GM21619 (cell line): ENCODE data around the gene ST8SIA4.

ENCODE experiments used
- ATAC-seq: cut with Tn5 transposase; IDR thresholded peaks from one replicate; pipeline ENCODE4 v1.9.1; 2021; ENCODE audit not compliant: unreplicated experiment

Gene ST8SIA4

DNA sequence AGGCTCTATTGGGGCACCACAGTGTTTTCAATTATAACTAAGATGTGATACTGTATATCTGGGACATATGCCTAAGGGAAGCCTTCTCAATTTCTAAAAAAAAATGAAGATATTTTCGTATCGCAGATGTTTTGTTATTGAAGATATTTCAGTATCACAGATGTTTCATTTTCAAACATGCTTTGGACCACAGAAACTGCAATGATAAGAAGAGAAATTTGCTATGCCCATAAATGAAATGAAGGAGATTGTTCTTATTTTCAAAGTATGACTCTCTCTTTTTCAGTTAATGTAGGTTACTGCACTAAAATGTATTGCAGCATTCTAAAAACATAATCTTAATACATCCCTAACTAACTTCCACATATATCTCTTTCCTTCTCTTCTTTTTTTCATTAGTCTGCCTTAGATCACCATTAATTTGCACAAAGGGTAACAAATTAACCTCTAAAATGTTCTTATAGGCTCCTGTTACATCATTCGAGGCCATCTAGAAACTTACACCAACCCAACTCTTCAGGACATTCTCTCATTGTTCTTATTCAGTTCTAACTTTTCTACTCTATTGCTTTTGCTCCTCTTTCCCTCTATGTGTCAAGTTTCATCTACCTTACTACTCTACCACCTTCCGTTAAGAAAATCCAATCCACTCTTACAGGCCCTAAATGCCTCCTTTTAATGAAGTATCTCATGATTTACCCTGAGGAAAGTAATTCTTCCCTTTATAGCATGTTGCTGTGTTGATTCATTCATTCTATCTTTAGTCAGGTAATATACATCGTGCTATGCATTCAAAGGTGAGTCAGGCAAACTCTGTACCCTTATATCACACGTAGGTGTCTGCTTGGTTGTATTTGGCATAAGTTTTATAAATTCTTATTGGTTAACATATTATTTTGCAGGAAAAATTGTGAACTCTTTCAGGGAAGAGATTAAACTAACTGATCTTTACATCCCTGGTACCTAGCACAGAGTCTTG, 70.5 kb downstream of the ST8SIA4 start:
- ATAC-seq = no peak

DNA sequence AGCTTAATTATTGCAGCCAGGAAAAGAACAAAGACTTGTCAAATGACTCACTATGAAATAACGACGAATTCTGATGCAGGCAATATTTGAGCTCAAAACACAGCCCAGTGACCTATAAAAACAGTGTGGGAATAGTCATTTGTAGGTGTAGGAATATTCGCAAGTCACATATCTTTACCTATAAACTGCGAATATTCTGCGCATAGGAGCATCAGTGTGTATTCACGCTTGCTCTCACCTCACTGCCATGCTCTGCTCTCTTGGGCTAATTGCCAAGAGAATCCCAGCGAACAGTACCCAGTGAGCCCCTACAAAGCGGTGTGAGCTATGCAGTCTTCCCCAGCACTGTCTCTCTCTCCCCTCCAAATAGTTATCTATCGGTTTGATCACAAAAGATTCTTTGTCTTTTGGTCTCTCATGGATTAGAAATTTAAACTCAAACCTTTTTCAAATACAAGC, 74.2 kb downstream of the ST8SIA4 start:
- no peak for ATAC-seq

DNA sequence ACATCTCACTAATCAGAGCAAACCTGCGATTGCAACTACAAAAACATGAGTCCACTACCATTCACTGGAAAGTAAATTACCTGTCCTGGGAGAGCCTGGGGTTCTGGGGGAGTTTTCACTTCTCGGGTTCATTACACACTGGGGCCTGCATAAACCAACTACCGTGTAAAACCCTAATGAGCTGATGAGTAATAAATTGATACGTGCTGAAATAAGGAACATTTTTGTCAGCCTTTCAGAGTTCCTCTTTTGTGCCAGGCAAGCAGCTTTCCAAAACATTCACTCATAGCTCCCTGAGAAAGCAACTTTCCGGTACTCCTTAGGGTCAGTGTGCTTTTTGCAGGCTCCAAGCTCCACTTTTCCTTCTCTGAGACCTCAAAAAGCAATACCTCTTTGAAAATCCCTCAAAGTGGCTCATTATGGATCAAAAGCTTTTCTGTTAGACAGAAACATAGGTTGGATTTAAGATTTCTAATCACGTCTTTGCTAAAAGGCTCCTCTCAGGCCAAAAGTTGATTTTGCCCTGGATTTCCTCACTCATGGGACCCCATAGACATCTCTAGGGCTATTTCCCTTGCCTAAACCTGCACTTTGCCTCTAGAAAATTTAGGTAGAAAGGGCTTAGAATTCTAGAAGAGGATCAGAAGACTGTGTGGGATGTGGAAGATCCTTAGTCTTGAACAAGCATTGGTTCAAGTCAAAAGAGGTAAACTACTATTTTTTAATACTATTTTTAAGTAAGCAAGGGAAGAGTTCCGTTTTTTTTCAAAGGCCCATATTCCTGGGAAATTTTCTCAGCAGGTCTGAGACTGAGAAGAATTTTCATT, 74.8 kb downstream of the ST8SIA4 start:
- ATAC-seq = peak; percentile 78

DNA sequence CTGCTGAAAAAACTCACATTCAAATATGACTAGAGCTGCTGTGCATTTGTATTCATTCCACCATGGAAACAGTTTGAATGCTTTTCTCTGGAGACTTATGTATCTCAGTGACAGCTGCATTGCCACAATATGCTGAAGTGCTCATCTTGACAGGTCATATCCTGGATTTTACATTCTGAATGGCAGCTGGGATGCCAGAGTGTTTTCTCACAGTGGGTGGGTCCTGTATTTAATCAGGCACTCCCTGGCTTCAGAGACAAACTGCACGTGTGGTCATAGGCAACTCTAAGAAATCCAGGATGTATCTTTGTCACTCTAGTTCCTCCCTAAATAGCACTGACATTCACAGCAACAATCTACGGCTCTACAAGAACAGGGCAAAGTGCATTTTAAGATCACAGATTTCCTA, 75.6 kb downstream of the ST8SIA4 start:
- peak; percentile 13 for ATAC-seq

DNA sequence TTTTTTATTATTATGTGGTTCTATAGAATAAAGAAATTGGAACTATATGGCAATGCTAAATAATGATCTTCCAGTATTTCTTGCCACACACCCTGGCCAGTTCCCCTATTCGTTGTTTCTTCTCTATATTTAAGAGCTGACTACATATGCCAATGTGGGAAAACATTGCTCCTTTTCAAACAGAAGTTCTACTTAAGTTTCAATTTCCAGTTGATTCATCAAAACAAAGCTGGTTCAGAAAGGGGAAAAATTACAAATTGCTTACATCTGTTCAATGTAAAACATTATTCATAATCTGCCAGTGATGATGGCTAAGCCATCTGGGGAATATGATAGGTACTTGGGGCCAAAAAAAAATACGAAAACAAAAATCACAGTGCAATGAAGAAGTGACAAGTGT, 76.9 kb downstream of the ST8SIA4 start:
- peak; percentile 31 for ATAC-seq

DNA sequence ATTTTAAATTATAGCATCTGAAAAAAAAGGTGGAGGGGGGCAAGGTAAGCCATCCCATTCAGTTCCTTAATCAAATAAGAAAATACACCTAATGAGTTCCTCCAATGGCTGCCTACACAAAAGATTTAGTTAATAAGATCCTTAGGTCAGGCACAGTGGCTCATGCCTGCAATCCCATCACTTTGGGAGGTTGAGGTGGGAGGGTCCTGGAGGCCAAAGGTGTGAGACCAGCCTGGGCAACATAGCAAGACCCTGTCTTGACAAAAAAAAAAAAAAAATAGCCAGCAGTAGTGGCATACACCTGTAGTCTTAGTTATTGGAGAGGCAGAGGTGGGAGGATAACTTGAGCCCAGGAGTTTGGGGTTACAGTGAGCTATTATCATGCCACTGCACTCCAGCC, 78.4 kb downstream of the ST8SIA4 start:
- no peak for ATAC-seq

DNA sequence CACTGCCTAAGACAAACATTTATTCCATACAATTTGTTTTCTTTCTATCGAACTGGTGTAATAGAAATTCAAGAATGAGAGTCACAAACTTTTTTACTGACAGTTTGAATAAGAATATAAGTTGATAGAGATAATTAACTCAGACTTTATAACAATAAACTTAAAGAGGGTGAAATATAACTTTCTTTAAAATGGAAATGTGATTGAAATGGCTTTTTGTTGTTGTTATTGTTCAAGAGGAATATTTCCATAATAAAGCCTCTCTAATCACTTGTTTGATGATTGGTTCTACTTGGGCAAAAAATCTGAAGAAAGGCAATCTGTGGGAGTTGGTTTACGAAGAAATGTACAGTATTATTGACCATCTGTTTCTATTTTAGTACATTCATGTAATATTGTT, 79.3 kb downstream of the ST8SIA4 start:
- ATAC-seq = no peak

DNA sequence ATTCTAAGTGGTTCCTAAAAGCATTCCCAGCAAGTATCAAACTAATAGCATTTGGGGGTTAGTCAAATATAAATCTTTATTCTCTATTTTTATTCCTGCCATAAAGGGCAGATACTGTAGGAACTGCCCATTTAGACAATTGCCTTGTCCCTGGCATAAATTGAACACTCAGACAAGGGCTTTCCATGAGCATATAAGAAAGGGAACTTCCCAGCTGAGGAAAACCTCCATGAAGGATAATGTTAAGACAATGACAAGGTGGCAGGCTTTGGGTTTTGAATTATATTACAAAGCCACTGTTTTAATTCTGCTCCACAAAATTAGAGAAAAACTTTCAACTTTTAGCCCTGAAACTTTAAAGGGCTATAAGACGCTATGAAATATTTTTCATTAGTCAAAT, 81.3 kb downstream of the ST8SIA4 start:
- no peak for ATAC-seq

DNA sequence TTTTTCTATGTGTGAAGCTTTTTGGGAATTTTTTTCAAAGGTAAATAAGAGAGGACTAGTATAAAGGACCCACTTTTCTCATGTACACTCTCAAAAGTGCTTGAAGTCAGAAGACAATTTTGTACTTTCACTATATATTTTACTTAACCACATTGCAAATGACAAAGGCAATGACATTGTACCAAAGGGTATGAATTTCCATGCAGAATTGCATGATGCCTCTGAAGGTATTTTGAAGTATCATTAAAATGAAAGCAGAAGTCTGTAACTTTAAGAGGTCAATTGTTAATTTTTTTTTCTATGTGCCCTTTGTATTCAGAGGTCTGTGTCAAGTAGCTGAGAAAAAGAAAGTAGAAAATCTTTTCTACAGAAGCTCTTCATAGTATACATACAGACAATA, 84.7 kb downstream of the ST8SIA4 start:
- peak; percentile 57 for ATAC-seq

DNA sequence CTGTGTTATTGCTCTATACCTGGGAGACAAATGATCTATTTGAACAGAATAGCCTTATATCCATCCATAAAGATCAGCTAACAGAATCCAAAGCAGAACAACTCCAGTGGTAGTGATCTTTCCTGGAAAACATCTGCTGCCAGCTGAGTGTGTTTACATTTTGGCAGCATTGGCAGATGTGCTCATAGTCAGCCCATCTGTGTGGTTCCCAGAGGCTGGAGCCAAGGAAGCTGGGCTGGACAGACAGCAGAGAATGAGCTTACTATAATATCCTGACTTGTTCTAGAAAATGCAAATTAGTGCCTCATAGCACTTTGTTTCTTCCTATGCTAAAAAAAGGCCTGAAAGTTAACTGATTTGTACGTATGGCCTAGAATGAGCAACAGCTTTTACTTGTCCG, 99.7 kb downstream of the ST8SIA4 start:
- no peak for ATAC-seq

DNA sequence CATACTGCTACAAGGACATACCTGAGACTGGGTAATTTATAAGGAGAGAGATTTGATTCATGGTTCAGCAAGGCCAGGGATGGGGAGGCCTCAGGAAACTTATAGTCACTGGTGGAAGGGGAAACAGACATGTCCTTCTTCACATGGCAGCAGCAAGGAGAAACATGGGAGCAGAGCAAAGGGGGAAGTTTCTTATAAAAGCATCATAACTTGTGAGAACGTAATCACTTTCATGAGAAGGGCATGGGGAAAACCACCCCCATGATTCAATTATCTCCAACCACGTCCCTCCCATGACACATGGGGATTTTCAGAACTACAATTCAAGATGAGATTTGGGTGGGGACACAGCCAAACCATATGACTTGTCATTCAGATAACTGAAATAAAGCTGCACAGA, 100.9 kb downstream of the ST8SIA4 start:
- ATAC-seq = no peak

DNA sequence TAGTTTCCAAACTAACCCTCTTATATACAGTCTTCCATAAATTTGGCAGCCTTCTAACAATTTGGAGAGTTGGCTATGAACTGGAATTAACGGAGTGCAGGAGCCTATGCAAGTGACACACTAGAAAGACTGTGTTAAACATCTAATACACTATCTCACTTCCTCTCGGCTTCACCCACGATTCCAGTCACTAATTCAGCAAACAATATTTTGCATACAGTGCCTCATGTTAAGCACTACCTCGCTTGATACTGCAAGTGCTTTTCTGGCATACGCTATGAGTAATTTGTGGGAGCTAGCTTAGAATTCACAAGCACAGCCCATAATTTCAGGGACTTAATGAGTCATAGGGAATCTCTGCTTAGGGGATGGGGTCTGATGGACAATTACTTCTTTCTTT, 102.5 kb downstream of the ST8SIA4 start:
- ATAC-seq = peak; percentile 87

DNA sequence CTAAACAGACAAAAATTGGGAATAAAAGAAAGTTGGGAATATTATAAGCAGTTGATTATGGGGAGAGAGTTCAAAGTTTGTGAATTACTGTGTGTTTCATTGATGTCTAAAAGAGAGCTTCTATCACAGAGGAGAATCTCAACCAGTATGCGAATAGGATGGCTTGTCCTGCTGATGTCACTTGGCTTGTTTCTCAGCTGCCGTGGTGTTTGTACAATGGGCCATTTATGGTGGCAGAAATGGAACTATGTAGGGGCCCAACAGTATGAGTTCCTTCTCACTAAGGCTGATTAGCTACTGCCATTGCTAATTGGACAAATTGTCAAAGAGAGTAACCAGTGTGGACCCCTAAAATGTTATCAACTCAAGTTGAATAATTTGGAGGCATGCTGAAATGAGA, 103.9 kb downstream of the ST8SIA4 start:
- ATAC-seq = no peak

DNA sequence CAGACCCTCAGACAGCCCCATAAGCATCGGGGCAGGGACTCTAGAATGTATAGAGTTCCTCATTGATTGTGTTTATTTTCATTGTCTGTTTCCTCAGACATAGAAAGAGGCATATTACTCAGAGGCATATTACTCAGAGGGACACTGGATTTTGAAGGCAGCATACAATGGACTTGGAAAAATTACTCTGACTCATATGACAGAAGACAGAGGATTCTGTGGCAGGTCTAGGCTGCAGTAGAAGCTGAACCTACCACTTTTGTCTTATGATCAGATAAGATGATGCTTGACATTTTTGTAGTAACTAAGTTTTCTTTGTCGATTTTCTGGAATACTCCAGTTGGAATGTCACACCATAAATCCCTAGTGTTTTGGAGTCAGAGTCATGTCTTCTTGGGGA, 105.2 kb downstream of the ST8SIA4 start:
- ATAC-seq = no peak

DNA sequence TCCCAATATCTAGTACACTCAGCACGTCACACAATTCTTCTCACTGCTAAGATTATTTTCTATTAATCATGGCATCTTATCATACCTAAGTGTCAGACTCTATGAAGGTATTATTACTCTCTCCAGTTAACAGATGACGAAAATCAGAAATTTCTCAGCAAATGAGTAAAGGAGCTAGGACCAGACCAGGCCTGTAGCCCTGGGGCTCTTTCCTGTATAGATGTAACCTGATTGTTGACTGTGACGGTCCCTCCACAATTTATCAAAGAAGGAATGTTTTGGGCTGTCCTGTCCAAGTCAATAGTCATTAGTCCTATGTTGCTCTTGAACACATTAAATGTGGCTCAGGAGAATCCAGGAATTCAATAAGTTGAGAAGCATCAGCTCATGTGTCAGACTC, 106.2 kb downstream of the ST8SIA4 start:
- no peak for ATAC-seq

DNA sequence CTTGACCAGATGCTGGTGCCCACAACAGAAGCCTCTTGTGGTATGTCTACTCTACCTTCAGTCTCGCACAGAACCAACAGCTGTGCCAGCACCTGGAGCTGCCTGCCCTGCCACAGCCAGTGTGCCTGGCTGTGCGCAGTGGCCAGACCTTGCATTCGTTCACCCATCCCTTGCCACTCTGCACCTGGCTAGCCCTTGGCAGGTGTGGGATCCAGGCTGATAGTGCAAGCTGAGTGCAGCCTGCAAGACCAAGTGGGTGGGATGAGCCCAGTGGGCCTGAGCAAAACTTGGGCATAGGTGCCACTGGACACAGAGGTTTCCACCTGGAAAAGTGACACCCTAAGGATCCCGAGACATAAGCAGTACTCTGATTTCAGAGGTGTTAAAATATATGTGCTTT, 108.2 kb downstream of the ST8SIA4 start:
- ATAC-seq = no peak

DNA sequence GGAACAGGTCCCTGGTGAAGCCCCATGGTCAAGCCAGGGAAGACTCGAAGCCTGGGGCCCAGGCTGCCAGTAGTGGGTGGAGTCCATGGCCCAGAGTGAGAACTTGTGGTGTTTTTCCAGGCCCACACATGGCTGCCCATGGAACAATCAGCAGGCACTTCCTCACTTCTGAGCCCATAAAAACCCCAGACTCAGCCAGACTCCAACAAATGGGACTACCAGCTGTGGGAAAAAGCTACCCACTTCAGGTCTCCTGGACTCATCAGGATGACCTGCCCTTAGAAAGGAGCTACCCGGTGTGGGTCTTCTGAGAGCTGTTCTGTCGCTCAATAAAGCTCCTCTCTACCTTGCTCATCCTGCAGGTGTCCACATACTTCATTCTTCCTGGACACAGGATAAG, 108.9 kb downstream of the ST8SIA4 start:
- no peak for ATAC-seq

DNA sequence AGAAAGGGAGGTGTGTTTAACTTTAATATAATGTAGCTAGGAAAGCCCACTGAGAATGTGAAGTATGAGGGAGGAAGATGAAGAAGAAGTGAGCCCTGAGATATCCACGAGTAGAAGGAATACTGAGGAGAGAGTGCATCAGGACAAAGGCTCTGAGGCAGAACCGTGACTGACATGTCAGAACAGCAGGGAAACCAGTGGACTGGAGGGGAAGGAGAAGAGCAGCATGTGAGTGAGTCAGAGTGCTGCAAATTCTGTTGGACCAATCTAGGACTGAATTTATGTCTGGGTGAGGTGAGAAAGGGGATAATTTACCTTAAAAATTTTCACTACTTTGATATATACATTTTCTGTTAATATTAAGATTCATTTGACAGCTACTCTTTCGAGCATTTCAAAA, 110.3 kb downstream of the ST8SIA4 start:
- no peak for ATAC-seq

DNA sequence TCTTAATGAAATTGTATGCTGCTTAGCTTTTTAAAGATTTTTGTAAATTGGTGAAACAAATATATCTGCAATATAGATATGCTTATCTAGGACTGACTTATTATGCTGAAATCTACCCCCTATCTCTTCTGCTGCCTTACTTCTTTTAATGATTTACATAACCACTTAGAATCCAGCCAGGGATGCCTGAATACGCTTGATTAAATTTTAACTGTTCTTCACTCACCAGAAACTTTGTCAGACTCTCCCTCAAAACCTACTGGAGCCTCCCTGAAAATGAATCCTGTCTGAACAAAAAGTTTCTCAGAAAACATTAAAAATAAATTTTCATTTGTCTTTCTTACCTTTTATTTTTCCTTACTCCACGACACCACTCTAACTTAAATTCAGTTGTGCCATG, 111.7 kb downstream of the ST8SIA4 start:
- ATAC-seq = no peak

DNA sequence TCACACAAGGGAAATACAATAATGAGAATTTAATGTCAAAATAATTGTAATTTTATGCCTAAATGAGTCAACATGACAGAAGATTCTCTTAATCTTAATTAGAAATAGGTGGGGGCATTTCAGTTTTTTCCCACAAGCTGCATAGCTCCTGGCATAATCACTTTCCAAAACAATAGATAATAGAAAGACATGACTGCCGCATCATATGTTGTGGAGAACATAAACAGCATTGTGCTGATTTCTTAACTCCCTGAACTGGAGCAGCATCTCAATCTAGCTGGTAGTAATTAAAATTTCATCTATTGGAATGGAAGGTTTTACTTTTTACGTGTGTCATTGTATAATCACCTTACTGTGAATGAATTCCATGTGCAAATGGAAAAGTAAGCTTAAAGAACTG, 112.1 kb downstream of the ST8SIA4 start:
- no peak for ATAC-seq

DNA sequence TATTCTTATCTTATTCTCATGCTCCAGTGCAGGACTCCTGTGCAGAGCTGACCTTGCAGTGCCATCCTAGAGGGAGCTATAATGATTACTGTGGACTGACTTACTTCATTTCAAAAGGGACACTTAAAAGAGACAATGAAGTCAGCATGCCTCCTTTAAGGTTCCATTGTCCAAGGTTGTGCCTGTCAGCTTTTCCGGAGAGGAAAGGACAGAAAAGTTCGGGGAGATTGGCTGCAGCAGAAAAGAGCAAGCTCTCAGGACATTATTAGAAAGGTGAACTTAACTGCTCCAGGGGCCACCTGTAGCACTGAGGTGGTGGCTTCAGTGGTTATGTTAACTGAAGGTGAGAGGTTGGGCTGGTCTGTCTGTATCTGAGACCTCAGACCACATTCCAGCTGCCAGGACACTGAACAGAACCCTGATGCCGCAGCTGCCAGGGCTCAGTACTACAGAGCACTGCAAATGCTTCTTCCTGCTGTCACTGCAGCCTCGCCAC, 112.9 kb downstream of the ST8SIA4 start:
- ATAC-seq = peak; percentile 41

DNA sequence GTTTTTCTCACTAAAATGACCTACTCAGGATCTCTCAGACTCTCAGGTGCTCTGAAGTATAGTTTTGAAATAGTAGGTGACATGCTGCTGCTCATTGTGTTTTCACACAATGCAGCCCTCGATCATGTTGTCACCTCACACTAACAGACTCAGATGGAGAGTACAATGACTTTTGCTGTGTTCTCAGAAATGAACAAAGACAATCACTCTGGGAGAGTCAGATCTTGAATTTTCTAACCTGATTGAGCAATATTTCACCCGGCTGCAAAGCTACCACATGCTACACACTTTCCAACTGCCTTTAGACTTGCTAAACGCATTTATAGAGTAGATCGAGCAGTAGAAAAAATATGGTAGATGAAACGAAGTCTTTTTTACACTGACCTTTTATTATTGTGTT, 113.4 kb downstream of the ST8SIA4 start:
- no peak for ATAC-seq
